IMR-90 (cell line): ENCODE results near the gene TPSD1.

ENCODE experiments used
- POLR2A ChIP-seq: IDR thresholded peaks from 2 replicates; pipeline ENCODE4 v1.6.1; 2012; ENCODE audit warnings: mild to moderate bottlenecking, low read depth, low read length
- RCOR1 ChIP-seq: IDR thresholded peaks from 2 replicates; pipeline ENCODE4 v1.6.1; 2012; ENCODE audit warnings: mild to moderate bottlenecking, low read length, improper control_type of control experiment; ENCODE audit not compliant: insufficient replicate concordance
- RFX5 ChIP-seq: IDR thresholded peaks from 2 replicates; pipeline ENCODE4 v1.8.0; 2012; ENCODE audit warnings: low read depth, mild to moderate bottlenecking, low read length, moderate library complexity
- SMC3 ChIP-seq: fragments of 150-350 bp; IDR thresholded peaks from 2 replicates; pipeline ENCODE4 v1.6.1; 2016; ENCODE audit warnings: low read depth, mild to moderate bottlenecking, antibody characterized with exemption, low read length, moderate library complexity
- USF2 ChIP-seq: fragments of 150-350 bp; IDR thresholded peaks from 2 replicates; pipeline ENCODE4 v1.6.1; 2017; ENCODE audit warnings: mild to moderate bottlenecking, antibody characterized with exemption, low read length, low read depth
- TF ChIP-seq, protein P1 (sequence below): conservative IDR thresholded peaks from 2 replicates; pipeline ENCODE4 v1.5.1; 2012; ENCODE audit warnings: mild to moderate bottlenecking, low read depth, low read length, improper control_type of control experiment

GRCh38 chr16:1291576-1291974 is 35.7 kb downstream of the TPSD1 start:
- TF ChIP-seq, protein P1, sequence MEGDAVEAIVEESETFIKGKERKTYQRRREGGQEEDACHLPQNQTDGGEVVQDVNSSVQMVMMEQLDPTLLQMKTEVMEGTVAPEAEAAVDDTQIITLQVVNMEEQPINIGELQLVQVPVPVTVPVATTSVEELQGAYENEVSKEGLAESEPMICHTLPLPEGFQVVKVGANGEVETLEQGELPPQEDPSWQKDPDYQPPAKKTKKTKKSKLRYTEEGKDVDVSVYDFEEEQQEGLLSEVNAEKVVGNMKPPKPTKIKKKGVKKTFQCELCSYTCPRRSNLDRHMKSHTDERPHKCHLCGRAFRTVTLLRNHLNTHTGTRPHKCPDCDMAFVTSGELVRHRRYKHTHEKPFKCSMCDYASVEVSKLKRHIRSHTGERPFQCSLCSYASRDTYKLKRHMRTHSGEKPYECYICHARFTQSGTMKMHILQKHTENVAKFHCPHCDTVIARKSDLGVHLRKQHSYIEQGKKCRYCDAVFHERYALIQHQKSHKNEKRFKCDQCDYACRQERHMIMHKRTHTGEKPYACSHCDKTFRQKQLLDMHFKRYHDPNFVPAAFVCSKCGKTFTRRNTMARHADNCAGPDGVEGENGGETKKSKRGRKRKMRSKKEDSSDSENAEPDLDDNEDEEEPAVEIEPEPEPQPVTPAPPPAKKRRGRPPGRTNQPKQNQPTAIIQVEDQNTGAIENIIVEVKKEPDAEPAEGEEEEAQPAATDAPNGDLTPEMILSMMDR: no peak
- TF ChIP-seq POLR2A (no peak), RCOR1 (no peak), USF2 (no peak), SMC3 (no peak), RFX5 (no peak)
